Gastrocnemius medialis (tissue), 4 donors: ENCODE results near the gene KRTAP9-9.

Experiments
- POLR2A ChIP-seq, 2 donors: fragments of 450-650 bp; IDR thresholded peaks; one replicate each; pipeline ENCODE4 v1.6.1; 2017; ENCODE audit warnings: antibody characterized with exemption in 2 of 2, mild to moderate bottlenecking in 2 of 2, moderate library complexity in 2 of 2
- TF ChIP-seq, protein P1 (sequence below), 5 experiments: fragments of 450-650 bp in 3 of 5; fragments of 200-600 bp in 2 of 5; sonication (generic) in 2 of 5; IDR thresholded peaks in 4 of 5; conservative IDR thresholded peaks in 1 of 5; 1 replicate in 4 of 5; 2 replicates in 1 of 5; pipeline ENCODE4 v1.5.1; 2016 to 2019; ENCODE audit warnings: antibody characterized with exemption in 5 of 5, mild to moderate bottlenecking in 3 of 5, moderate library complexity in 3 of 5

- TF ChIP-seq, protein P1, sequence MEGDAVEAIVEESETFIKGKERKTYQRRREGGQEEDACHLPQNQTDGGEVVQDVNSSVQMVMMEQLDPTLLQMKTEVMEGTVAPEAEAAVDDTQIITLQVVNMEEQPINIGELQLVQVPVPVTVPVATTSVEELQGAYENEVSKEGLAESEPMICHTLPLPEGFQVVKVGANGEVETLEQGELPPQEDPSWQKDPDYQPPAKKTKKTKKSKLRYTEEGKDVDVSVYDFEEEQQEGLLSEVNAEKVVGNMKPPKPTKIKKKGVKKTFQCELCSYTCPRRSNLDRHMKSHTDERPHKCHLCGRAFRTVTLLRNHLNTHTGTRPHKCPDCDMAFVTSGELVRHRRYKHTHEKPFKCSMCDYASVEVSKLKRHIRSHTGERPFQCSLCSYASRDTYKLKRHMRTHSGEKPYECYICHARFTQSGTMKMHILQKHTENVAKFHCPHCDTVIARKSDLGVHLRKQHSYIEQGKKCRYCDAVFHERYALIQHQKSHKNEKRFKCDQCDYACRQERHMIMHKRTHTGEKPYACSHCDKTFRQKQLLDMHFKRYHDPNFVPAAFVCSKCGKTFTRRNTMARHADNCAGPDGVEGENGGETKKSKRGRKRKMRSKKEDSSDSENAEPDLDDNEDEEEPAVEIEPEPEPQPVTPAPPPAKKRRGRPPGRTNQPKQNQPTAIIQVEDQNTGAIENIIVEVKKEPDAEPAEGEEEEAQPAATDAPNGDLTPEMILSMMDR (IDR thresholded peaks at IDR 0.05 in 4 of 5, conservative IDR thresholded peaks at IDR 0.05 in 1 of 5) = no peak
- TF ChIP-seq POLR2A (IDR thresholded peaks at IDR 0.05) = no peak
Measured at GRCh38 chr17:41298458-41299135, 43.4 kb downstream of the KRTAP9-9 start.
